K562 (cell line): Measurements from ENCODE around the gene NXF1. TPM values are rescaled to one million over a fixed set of nuclear protein-coding genes. Genes with fewer than 3 reads are reported as not detected.

ENCODE experiments used
- BRD9 ChIP-seq: fragments of 450-650 bp; IDR thresholded peaks from 2 replicates; pipeline ENCODE4 v1.6.1; 2018; ENCODE audit warnings: low read depth; ENCODE audit not compliant: partially characterized antibody
- ELF1 ChIP-seq: fragments of 200-800 bp; sonication (Bioruptor generic); IDR thresholded peaks from 2 replicates; pipeline ENCODE4 v1.6.1; 2016; ENCODE audit warnings: missing genetic modification characterization, missing compliant biosample characterization
- GABPB2 ChIP-seq: fragments of 250-450 bp; sonication (Bioruptor Pico); conservative IDR thresholded peaks from 2 replicates; pipeline ENCODE4 v1.5.1; 2021; ENCODE audit warnings: mild to moderate bottlenecking
- HEY1 ChIP-seq: fragments of 250-450 bp; sonication (Bioruptor Pico); IDR thresholded peaks from 2 replicates; pipeline ENCODE4 v1.5.0; 2020; ENCODE audit warnings: mild to moderate bottlenecking, moderate library complexity, borderline replicate concordance
- KDM2B ChIP-seq: fragments of 250-450 bp; sonication (Bioruptor Pico); IDR thresholded peaks from 2 replicates; pipeline ENCODE4 v1.8.0; 2021; ENCODE audit warnings: mild to moderate bottlenecking, moderate library complexity
- KLF1 ChIP-seq: fragments of 450-650 bp; IDR thresholded peaks from 2 replicates; pipeline ENCODE4 v1.6.1; 2016; ENCODE audit warnings: missing genetic modification characterization, missing compliant biosample characterization
- MAZ ChIP-seq, 2 experiments: fragments of 450-650 bp in 1 of 2; sonication (generic) in 1 of 2; formaldehyde crosslinking; IDR thresholded peaks in 1 of 2; conservative IDR thresholded peaks in 1 of 2; 2 replicates each; pipeline versions ENCODE4 v1.4.0 to v1.5.0; 2020; ENCODE audit warnings: mild to moderate bottlenecking in 1 of 2, missing genetic modification reagents in 1 of 2
- MED1 ChIP-seq: sonication (generic); formaldehyde crosslinking; IDR thresholded peaks from 2 replicates; pipeline ENCODE4 v1.8.1; 2023; ENCODE audit warnings: missing genetic modification reagents, borderline replicate concordance
- NFIX ChIP-seq: fragments of 250-450 bp; sonication (Bioruptor Pico); IDR thresholded peaks from 2 replicates; pipeline ENCODE4 v1.4.0; 2020; ENCODE audit warnings: low read depth, mild to moderate bottlenecking, moderate library complexity
- PPARD ChIP-seq: fragments of 250-450 bp; sonication (Bioruptor Pico); IDR thresholded peaks from 2 replicates; pipeline ENCODE4 v1.8.0; 2022; ENCODE audit warnings: inconsistent platforms, mild to moderate bottlenecking, moderate library complexity
- RAD21 ChIP-seq, 2 experiments: fragments of 250-450 bp in 1 of 2; fragments of 450-650 bp in 1 of 2; sonication (Bioruptor Pico) in 1 of 2; formaldehyde crosslinking in 1 of 2; IDR thresholded peaks in 1 of 2; conservative IDR thresholded peaks in 1 of 2; 2 replicates each; pipeline versions ENCODE4 v1.4.0 to v1.8.0; 2020 to 2022; ENCODE audit warnings: mild to moderate bottlenecking in 2 of 2, moderate library complexity in 1 of 2
- SIRT6 ChIP-seq: IDR thresholded peaks from one replicate; pipeline ENCODE4 v1.6.1; 2012; ENCODE audit warnings: low read depth, mild to moderate bottlenecking, control low read depth, inconsistent platforms, low read length, moderate library complexity
- SREBF2 ChIP-seq: sonication (generic); formaldehyde crosslinking; IDR thresholded peaks from 2 replicates; pipeline ENCODE4 v1.4.0; 2020; ENCODE audit warnings: mild to moderate bottlenecking, missing genetic modification reagents
- TAF9B ChIP-seq: fragments of 450-650 bp; IDR thresholded peaks from 2 replicates; pipeline ENCODE4 v1.6.1; 2018; ENCODE audit warnings: mild to moderate bottlenecking; ENCODE audit not compliant: partially characterized antibody
- WHSC1 ChIP-seq: IDR thresholded peaks from one replicate; pipeline ENCODE4 v1.6.1; 2012; ENCODE audit warnings: low read length, control low read depth, inconsistent platforms
- ZNF23 ChIP-seq: fragments of 250-450 bp; sonication (Bioruptor Pico); IDR thresholded peaks from 2 replicates; pipeline ENCODE4 v1.4.0; 2020; ENCODE audit warnings: mild to moderate bottlenecking
- ZNF354B ChIP-seq: fragments of 250-450 bp; sonication (Bioruptor Pico); IDR thresholded peaks from 2 replicates; pipeline ENCODE4 v1.4.0; 2020
- polyA plus RNA-seq, 8 experiments: library from polyadenylated mRNA; depleted of rRNA in 4 of 8; stranded (reverse) in 5 of 8; unstranded in 3 of 8; fragments of >200 nt; fragmentation: Nextera tagmentation in 2 of 8; fragmentation: Illumina TruSeq in 1 of 8; extraction: Ambion mirVana in 2 of 8; extraction: Trizol in 1 of 8; gene quantifications; 2 replicates each; pipeline versions ENCODE4 v1.2.1 to v1.2.3, GENCODE V29; 2011 to 2014; ENCODE audit warnings: inconsistent platforms in 1 of 8, missing spikeins in 1 of 8
- total RNA-seq, 7 experiments: library from RNA; depleted of rRNA in 6 of 7; stranded (reverse); fragments of >200 nt in 6 of 7; fragmentation: Illumina TruSeq in 2 of 7; extraction: Trizol in 2 of 7; gene quantifications; 2 replicates each; pipeline versions ENCODE4 v1.2.1 to v1.2.3, GENCODE V29; 2011 to 2021; ENCODE audit warnings: low replicate concordance in 1 of 7
- TF ChIP-seq, protein P1 (sequence below): fragments of 200-800 bp; sonication (Bioruptor generic); IDR thresholded peaks from 2 replicates; pipeline ENCODE4 v1.6.1; 2017; ENCODE audit warnings: missing genetic modification characterization, missing compliant biosample characterization
- TF ChIP-seq, protein P2 (sequence below): IDR thresholded peaks from 2 replicates; pipeline ENCODE4 v1.6.1; 2011; ENCODE audit warnings: borderline replicate concordance, low read depth, mild to moderate bottlenecking, moderate library complexity, low read length; ENCODE audit not compliant: insufficient read depth, poor library complexity, severe bottlenecking
- TF ChIP-seq, protein P3 (sequence below): fragments of 250-450 bp; sonication (Bioruptor Pico); IDR thresholded peaks from 2 replicates; pipeline ENCODE4 v1.8.0; 2022; ENCODE audit warnings: inconsistent platforms
- TF ChIP-seq, protein P4 (sequence below): fragments of 450-650 bp; IDR thresholded peaks from 2 replicates; pipeline ENCODE4 v1.6.1; 2016; ENCODE audit warnings: missing biosample characterization, missing genetic modification characterization

NXF1 gene
- total and polyA plus RNA-seq, 9 of the 15 experiments (the other 6 are each of a cell fraction or from before 2014, with no cell fraction given): 18.1 to 98.3 (median 35.8) TPM

DNA sequence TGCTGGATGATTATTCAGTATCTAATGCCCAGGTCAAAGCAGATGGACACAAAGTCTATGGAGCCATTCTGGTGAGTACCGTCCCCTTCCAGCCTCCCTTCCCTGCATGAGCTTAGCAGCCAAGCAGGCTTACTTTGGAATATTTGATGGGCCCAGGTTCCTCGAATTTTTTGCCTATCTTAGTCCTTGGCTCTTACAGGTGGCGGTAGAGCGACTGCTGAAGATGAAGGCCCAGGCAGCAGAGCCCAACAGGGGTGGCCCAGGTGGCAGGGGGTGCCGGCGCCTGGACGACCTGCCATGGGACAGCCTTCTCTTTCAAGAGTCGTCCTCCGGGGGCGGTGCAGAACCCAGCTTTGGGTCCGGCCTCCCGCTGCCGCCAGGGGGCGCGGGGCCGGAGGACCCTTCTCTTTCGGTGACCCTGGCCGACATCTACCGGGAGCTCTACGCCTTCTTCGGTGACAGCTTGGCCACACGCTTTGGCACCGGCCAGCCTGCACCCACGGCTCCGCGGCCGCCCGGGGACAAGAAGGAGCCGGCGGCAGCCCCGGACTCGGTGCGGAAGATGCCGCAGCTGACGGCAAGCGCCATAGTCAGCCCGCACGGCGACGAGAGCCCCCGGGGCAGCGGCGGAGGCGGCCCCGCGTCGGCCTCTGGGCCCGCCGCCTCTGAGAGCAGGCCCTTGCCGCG, 18.8 kb downstream of the NXF1 start (continued):
- TF ChIP-seq, protein P1, sequence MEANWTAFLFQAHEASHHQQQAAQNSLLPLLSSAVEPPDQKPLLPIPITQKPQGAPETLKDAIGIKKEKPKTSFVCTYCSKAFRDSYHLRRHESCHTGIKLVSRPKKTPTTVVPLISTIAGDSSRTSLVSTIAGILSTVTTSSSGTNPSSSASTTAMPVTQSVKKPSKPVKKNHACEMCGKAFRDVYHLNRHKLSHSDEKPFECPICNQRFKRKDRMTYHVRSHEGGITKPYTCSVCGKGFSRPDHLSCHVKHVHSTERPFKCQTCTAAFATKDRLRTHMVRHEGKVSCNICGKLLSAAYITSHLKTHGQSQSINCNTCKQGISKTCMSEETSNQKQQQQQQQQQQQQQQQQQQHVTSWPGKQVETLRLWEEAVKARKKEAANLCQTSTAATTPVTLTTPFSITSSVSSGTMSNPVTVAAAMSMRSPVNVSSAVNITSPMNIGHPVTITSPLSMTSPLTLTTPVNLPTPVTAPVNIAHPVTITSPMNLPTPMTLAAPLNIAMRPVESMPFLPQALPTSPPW (CRISPR knock-in tag): no peak
- no peak for TF ChIP-seq MED1
- TF ChIP-seq SREBF2: no peak
- peak; percentile 73 to 74 for TF ChIP-seq RAD21 (CRISPR knock-in tag; conservative IDR thresholded peaks at IDR 0.05 in 1 of 2, IDR thresholded peaks at IDR 0.05 in 1 of 2)
- TF ChIP-seq NFIX (CRISPR knock-in tag): no peak
- no peak for TF ChIP-seq SIRT6
- no peak for TF ChIP-seq BRD9
- no peak for TF ChIP-seq WHSC1
- TF ChIP-seq, protein P2, sequence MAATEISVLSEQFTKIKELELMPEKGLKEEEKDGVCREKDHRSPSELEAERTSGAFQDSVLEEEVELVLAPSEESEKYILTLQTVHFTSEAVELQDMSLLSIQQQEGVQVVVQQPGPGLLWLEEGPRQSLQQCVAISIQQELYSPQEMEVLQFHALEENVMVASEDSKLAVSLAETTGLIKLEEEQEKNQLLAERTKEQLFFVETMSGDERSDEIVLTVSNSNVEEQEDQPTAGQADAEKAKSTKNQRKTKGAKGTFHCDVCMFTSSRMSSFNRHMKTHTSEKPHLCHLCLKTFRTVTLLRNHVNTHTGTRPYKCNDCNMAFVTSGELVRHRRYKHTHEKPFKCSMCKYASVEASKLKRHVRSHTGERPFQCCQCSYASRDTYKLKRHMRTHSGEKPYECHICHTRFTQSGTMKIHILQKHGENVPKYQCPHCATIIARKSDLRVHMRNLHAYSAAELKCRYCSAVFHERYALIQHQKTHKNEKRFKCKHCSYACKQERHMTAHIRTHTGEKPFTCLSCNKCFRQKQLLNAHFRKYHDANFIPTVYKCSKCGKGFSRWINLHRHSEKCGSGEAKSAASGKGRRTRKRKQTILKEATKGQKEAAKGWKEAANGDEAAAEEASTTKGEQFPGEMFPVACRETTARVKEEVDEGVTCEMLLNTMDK: peak; percentile 93
- TF ChIP-seq KDM2B (CRISPR knock-in tag): no peak
- no peak for TF ChIP-seq KLF1 (tag)
- peak in 1 of 2 experiments; percentile 48; a peak in 2 of 4 replicates for TF ChIP-seq MAZ (CRISPR knock-in tag; conservative IDR thresholded peaks at IDR 0.05 in 1 of 2, IDR thresholded peaks at IDR 0.05 in 1 of 2)
- no peak for TF ChIP-seq ELF1 (tag)
- no peak for TF ChIP-seq ZNF23 (CRISPR knock-in tag)
- TF ChIP-seq, protein P3, sequence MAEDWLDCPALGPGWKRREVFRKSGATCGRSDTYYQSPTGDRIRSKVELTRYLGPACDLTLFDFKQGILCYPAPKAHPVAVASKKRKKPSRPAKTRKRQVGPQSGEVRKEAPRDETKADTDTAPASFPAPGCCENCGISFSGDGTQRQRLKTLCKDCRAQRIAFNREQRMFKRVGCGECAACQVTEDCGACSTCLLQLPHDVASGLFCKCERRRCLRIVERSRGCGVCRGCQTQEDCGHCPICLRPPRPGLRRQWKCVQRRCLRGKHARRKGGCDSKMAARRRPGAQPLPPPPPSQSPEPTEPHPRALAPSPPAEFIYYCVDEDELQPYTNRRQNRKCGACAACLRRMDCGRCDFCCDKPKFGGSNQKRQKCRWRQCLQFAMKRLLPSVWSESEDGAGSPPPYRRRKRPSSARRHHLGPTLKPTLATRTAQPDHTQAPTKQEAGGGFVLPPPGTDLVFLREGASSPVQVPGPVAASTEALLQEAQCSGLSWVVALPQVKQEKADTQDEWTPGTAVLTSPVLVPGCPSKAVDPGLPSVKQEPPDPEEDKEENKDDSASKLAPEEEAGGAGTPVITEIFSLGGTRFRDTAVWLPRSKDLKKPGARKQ: no peak
- no peak for TF ChIP-seq PPARD (CRISPR knock-in tag)
- TF ChIP-seq GABPB2 (CRISPR knock-in tag): no peak
- TF ChIP-seq, protein P4, sequence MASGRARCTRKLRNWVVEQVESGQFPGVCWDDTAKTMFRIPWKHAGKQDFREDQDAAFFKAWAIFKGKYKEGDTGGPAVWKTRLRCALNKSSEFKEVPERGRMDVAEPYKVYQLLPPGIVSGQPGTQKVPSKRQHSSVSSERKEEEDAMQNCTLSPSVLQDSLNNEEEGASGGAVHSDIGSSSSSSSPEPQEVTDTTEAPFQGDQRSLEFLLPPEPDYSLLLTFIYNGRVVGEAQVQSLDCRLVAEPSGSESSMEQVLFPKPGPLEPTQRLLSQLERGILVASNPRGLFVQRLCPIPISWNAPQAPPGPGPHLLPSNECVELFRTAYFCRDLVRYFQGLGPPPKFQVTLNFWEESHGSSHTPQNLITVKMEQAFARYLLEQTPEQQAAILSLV: no peak
- TF ChIP-seq HEY1 (CRISPR knock-in tag): no peak
- no peak for TF ChIP-seq TAF9B
- no peak for TF ChIP-seq ZNF354B (CRISPR knock-in tag)
